ENCODE measurements around the gene ADA. TPM values are rescaled to one million over a fixed set of nuclear protein-coding genes. Genes with fewer than 3 reads are reported as not detected.

The ADA gene
- total and polyA plus RNA-seq, 9 of the 15 experiments (the other 6 are each of a cell fraction or from before 2014, with no cell fraction given) = 2.4 to 26.1 (median 5.3) TPM

- no peaks in the 10 kb centered on the region for H3K9me3 ChIP-seq (replicated peaks; ENCODE audit: control insufficient read depth, insufficient read depth, low read depth, low read length)
- no peak for FAIRE-seq
- H3K9me1 ChIP-seq (ENCODE audit: control insufficient read depth, insufficient read depth, low read length) = peaks cover 3% of the 10 kb centered on the region
- peaks cover 0 to 7% of the 10 kb centered on the region in 2 experiments; a peak in 2 of 5 replicates for H3K27me3 ChIP-seq (ENCODE audit: control insufficient read depth in 2 of 2, insufficient read depth in 2 of 2, low read length in 2 of 2)
- no peak overlapping the region for H3K27ac ChIP-seq (ENCODE audit: extremely low read depth, low read depth, low read length)
- H4K20me1 ChIP-seq (replicated peaks; ENCODE audit: control insufficient read depth, insufficient read depth, low read length) = no peaks in the 10 kb centered on the region
- intact Hi-C loops (cut with micrococcal nuclease) (no loop called here), in situ Hi-C loops (cut with MboI) (no loop called here)
- no peak overlapping the region for H3K4me3 ChIP-seq
- CTCF ChIA-PET (ENCODE audit: low intra/inter-chr PET ratio) = no interaction called here
- H3K36me3 ChIP-seq (ENCODE audit: control insufficient read depth, insufficient read depth, low read length) = no peaks in the 10 kb centered on the region
- no TSS peak for BruUV-seq (replicated peaks)
- no peak overlapping the region for H2AFZ ChIP-seq (ENCODE audit: low read depth, low read length)
- ATAC-seq = no peak
- DNase-seq (ENCODE audit: extremely low read depth in 1 of 4, low spot score in 3 of 4) = no peak
- no peaks in the 10 kb centered on the region for H3K4me1 ChIP-seq (replicated peaks in 1 of 2; ENCODE audit: control insufficient read depth in 2 of 2, insufficient read depth in 2 of 2, low read length in 2 of 2)
- POLR2A ChIA-PET = interaction anchor here (1.0 to 1.2 kb wide), 2 partner anchors 10 to 83 kb away, joined by 3 read pairs; no protein-coding TSS in a partner anchor
- 48% methylated on average over 3 of the region's 4 CpGs for WGBS (ENCODE audit: insufficient coverage, low coverage, missing lambda C conversion rate)
- no peak overlapping the region for H3K4me2 ChIP-seq (ENCODE audit: insufficient read depth, low read length)
- no peaks in the 10 kb centered on the region for H3K79me2 ChIP-seq (ENCODE audit: control insufficient read depth, insufficient read depth, low read length)
- TF ChIP-seq, protein P1, sequence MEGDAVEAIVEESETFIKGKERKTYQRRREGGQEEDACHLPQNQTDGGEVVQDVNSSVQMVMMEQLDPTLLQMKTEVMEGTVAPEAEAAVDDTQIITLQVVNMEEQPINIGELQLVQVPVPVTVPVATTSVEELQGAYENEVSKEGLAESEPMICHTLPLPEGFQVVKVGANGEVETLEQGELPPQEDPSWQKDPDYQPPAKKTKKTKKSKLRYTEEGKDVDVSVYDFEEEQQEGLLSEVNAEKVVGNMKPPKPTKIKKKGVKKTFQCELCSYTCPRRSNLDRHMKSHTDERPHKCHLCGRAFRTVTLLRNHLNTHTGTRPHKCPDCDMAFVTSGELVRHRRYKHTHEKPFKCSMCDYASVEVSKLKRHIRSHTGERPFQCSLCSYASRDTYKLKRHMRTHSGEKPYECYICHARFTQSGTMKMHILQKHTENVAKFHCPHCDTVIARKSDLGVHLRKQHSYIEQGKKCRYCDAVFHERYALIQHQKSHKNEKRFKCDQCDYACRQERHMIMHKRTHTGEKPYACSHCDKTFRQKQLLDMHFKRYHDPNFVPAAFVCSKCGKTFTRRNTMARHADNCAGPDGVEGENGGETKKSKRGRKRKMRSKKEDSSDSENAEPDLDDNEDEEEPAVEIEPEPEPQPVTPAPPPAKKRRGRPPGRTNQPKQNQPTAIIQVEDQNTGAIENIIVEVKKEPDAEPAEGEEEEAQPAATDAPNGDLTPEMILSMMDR (IDR thresholded peaks at IDR 0.05 in 2 of 3, conservative IDR thresholded peaks at IDR 0.05 in 1 of 3; ENCODE audit: insufficient read depth in 2 of 3, low read depth in 1 of 3, low read length in 3 of 3) = no peak
- TF ChIP-seq, protein P2, sequence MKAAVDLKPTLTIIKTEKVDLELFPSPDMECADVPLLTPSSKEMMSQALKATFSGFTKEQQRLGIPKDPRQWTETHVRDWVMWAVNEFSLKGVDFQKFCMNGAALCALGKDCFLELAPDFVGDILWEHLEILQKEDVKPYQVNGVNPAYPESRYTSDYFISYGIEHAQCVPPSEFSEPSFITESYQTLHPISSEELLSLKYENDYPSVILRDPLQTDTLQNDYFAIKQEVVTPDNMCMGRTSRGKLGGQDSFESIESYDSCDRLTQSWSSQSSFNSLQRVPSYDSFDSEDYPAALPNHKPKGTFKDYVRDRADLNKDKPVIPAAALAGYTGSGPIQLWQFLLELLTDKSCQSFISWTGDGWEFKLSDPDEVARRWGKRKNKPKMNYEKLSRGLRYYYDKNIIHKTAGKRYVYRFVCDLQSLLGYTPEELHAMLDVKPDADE (conservative IDR thresholded peaks at IDR 0.05; ENCODE audit: control insufficient read depth, low read depth, low read length) = no peak
- TF ChIP-seq HNRNPK (IDR thresholded peaks at IDR 0.05; ENCODE audit: low read depth, low read length, poor library complexity, severe bottlenecking) (no peak), KLF16 (IDR thresholded peaks at IDR 0.05) (no peak)
- 0 out of 4 replicates have a peak overlapping the region, but pooled peaks of 1 of the 2 experiments have one; percentile 0 for H3K9ac ChIP-seq (ENCODE audit: insufficient read depth in 1 of 2, low read depth in 2 of 2, low read length in 2 of 2)
Measured at GRCh38 chr20:44635877-44636276, 15.6 kb downstream of the ADA start.
